H4 (cell line): Measurements from ENCODE around the gene RSPH6A. TPM values are rescaled to one million over a fixed set of nuclear protein-coding genes. Genes with fewer than 3 reads are reported as not detected.

ENCODE experiments used
- DNase-seq: peaks from one replicate; pipeline ENCODE4 v3.0.0-alpha.2; 2015; ENCODE audit warnings: low spot score
- total RNA-seq: library from RNA; depleted of rRNA; stranded (reverse); fragments of >200 nt; shearing (Covaris generic); gene quantifications from 2 replicates; pipeline ENCODE4 v1.2.3, GENCODE V29; 2014; rRNA removed

Gene RSPH6A
- not detected in 2 replicates for total RNA-seq

DNA sequence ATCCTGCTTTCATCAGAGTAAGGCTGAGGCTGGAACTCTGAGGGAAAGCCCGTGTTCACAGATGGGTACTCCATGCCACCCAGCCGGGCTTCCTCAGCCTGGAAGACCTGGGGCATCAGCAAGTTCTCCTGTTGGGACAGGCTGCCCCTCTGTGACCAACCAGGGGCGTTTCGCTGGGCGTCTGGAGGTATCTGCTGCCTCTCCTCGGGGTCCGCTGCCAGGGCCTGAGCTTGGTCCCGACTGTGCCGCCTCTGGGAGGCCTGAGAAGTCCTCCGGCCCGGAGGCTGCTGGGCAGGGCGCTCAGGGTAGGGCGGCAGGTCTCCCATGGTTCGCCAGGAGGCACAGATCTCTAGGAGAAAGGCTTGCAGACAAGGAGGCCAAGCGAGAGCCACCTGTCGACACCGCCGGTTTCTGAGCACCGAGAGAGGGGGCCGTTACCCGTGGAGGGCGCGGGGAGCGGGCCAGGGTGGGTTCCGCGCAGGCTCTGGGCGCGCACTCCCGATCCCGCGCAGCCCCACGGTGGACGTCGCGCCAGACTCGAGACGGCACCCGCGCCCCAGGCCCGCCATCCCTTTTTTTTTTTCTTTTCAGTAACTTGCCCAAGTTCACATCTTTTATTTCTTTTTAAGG is at the start of gene RSPH6A:
RSPH6A (minus strand) TSS at position 458 of the 630 bp plus-strand sequence; CDS start at position 326, 132 bp downstream.
- DNase-seq, result no peak

DNA sequence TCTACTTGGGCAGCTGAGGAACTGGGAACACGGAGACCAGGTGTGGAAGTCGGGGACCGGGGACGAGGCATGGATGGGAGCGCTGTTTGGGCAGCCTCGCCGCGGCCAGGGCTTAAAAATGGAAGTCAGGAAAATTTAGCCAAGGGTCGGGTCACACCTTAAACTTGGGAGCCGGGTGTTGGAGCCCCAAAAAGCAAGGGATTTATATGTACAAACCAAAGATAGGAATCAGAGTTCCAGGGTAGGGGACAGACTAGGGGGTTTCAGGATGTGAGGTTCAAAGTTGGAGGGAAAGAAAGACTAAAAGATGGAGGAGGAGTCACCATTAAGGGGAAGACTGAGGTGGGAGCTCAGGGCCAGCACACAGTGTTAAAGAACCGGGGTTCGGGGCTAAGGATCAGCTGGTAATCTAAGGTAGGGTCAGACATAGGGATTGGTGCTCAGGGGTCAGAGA is 49.5 kb upstream of the RSPH6A start:
- no peak for DNase-seq

DNA sequence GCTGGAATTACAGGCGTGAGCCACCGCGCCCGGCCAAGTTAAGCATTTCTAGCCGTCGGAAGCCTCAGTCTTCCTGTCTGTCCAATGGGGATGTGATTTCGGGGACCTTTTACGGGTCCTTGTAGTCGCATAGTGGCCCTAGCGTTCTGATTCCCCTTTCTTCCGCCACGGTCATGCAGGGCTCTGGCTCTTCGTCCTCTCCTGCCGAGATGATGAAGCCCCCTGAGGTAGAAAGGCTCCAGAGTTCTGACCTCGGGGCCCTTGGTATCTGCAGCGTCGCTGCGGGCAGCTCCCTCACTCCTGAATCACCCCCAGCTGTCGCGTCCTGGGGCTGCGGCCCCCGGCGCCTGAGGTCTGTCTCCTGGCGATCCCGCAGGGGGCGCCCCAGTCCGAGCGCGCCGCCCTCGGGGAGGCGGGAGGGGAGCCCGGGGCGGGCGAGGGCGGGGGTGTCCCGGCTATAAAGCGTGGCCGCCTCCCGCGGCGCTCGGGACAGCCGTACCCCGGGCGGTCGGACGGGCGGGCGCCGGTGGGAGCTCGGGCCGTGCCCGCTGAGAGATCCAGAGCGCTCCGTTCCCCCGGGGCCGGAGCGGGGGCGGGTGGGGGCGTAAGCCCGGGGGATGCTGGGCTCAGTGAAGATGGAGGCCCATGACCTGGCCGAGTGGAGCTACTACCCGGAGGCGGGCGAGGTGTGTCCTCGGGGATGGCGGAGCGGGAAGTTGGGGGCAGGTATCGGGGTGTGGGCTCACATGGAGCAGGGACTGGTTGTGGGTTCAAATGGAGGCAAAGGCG is 48.9 kb upstream of the RSPH6A start, which contains the start of gene FOXA3:
FOXA3 (plus strand) TSS at position 487 of the 789 bp plus-strand sequence; CDS start at position 618, 131 bp downstream.
- no peak for DNase-seq

DNA sequence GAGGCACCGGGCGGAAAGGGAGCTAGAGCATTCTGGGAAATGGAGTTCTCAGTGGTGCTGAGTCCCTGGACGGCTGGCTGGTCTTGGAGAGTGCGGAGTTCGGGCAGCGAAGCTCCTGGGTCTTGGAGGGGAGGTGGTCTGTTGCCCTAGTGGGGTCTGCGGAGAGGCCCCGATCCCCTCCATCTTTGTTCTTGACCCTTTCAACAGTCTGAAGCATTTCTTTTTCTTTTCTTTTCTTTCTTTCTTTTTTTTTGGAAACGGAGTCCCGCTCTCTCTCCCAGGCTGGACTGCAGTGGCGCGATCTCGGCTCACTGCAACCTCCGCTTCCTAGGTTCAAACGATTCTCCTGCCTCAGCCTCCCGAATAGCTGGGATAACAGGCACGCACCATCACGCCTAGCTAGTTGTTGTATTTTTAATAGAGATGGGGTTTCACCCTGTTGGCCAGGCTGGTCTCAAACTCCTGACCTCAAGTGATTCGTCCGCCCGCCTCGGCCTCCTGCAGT is 48.3 kb upstream of the RSPH6A start:
- DNase-seq, result no peak

DNA sequence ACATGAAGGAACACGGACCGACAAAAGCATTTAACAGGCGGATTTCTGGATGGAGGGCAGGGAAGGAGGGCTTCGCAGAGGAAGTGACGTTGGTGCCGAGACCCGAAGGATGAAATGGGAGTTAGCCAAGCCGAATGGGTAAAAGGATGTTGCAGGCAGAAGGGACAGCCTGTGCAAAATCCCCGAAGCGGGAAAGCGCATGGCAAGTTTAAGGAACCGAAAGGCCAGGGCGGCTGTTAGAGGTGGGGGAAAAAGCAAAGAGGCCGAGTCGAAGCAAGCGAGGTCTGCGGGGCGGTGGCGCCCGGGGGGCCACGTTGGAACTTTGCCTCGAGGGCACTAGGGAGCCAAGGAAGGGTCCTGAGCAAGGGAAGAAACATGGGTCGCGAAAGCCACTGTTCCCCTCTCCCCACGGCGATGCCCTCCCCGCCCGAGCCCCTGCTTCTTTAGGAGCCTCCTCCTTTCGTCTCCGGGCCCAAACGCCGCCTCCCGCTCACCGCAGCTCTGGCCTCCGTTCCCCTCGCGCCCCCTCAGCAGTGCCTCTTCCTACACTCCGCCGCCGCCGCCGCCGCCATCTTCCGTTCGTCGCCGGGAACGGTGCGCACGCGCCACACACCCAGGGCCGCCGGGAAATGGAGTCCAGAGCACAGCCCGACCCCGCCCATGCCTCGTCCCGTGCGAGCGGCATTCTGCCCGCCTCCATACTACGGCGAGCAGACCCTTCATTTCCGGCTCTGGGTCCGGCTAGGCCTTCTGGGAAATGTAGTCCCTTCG is 47.6 kb upstream of the RSPH6A start, which contains the start of gene SYMPK:
SYMPK (minus strand) TSS at position 584 of the 771 bp plus-strand sequence. CDS start 8,652 bp downstream, outside the sequence.
- DNase-seq, result peak; percentile 96

DNA sequence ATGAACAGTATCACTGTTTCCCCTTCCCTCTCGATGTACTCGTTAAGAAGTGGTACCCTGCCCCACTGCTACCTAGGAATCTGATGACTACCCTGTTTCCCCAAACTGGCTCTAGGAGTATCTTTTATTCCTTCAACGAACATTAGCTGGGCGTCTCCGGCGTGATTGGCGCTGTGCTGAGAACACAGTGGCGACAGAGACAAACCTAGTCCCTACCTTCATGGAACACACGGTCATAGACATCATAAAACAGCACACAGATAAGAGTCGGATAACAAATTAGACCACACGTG is 47.1 kb upstream of the RSPH6A start:
- DNase-seq, result no peak

DNA sequence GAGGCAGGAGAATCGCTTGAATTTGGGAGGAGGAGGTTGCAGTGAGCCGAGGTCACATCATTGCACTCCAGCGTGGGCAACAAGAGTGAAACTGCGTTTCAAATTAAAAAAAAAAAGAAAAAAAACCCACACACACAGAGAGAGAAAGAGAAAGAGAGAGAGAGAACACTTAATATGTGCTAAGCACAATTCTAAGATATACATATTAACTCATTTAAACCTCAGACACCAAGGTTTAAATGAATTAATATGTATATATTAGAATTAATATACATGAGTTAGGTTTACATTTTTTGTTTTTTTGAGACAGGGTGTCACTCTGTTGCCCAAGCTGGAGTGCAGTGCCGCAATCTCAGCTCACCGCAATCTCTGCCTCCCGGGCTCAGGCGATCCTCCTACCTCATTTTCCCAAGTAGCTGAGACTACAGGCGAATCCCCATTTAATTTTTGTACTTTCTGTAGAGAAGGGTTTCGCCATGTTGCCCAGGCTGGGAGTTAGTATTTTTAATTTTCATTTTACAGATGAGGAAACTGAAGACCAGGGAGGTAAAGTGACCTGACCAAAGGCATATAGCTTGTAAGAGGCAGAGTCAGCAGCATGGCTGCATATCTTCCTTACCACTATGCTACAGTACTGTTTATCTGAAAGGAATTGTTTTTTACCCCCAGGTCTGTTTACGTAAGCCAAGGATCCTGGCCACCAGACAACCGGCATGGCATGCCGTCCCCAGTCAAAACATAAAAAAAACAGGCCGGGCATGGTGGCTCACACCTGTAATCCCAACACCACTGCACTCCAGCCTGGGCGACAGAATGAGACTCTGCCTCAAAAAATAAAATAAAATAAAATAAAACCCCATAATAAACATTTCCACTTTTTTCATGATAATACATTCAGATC is 45.5 kb upstream of the RSPH6A start:
- DNase-seq, result no peak

DNA sequence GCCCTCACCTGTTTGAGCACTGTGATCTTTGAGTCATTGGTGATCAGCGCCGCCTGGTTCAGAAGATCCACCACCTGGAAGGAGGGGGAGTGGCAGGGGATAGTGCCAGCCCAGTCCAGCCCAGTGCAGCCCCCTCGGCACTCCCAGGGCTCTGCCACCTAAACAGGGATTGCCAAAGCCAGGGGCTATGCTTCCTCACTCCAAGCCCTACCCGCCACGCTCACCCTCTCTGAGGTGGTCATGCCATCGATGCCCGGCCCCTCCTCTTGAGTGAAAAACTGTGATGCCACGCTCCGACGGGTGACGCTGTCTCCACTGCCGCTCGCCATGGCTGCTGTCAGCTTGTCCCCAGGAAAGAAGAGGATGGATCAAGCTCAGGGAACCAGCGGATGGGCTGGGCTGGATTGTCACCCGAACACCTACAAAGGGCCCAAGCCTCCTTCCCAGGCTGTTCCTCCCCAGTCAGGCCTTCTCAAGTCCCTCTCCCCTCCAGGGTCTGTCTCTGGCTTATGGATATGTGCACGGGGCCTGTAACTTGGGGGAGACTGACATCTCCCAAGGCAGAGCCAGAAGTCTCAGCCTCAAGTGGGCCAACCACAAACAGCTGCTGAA is 39.2 kb upstream of the RSPH6A start:
- no peak for DNase-seq

DNA sequence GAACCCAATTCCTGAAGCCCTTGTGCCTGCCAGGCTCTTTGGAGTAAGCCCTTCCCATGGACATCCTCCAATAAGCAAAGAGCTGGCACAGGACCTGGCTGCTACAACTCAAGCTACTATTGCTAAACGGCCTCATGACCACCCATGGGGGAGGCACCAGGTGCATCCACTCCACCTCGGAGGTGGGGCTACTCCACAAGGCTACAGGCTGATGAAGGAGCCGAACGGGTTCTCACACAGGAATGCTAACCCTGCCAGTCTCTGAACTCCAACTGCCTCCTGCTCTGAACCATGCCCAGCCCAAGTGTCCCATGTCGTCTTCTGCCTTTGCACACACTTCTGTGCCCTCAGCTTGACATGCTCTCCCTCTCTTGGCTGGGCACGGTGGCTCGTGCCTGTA is 37.9 kb upstream of the RSPH6A start:
- DNase-seq, result no peak

DNA sequence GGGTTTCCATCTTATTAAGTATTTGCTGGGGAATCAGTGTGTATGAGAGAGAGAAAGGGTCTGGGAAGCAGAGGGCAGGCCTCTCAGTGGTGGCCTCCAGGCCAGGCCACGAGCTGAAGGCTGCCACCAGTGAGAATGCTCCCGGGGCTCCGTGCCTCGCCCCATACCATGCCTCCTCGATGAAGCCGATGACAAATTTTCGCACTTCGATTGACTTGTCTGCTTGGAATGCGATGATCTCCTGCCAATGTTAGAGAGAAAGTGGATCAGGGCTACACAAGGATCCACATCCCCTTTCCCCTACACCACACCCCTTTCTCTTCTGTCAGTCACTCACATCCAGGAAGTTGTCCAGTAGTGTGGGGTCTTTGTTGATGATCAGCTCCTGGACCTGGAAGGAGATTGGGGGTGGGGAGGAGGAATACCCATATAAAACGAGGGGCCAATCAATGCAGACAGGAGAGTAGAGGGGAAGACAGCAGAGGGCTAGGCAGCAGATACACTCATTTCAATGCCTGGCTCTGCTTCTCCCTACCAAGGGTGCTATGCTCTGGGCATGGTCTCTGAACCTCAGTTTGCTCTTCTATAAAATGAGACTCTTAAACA is 37.1 kb upstream of the RSPH6A start:
- no peak for DNase-seq

DNA sequence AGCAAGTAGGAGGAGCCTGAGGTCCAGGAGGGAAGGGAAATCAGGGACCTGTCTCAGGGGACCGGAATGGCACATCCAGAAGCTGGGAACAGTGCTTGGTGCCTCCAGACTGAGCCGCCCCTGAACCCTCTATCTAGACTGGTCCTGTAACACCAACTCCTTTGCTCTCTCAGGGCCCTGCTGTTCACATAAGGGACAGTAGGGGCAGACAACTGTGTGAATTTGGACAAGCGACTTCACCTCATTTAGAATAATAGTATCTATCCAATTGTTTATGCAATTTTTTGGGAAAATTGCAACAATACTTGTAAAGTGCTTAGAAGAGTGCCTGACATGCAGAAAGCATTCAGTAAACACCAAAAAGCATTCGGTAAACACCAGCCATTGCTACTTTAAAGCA is 33.8 kb upstream of the RSPH6A start:
- DNase-seq, result no peak

DNA sequence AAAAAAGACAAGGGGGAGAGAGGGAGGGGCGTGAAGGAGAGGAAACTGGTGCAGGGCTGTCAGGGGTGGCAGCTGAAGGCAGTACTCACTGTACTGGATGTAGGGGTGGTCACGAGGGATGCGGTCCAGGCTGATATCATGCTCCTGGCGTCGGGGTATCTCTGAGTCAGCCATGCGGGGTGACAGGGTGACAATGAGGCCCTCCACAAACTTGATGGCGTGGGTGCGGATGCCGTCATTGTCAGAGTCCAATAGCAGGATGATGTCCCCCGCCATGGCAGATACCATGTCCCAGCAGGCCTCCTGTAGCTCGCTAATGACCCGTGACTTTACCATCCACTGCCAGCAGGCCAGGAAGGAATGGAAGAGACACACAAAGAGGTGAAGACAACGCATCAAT is 32.6 kb upstream of the RSPH6A start:
- no peak for DNase-seq

DNA sequence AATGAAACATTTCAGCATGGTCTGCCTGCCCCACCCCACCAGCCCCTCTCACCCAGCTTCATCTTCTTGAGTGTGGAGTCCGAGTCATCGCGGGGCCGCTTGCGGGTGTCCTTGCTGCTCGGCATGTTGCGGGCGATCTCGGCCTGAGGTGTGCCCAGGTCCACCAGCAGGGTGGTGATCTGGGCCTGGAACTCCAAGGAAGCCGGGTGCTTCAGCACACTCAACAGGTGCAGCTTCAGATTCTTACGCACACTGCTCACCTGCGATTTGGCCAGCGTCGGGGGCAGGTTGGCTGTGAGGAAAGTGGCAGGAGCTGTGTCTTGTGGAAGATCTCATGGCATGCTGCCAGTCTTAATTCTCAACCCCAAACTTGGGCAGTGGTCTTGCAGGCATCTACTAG is 27.1 kb upstream of the RSPH6A start:
- DNase-seq, result no peak

DNA sequence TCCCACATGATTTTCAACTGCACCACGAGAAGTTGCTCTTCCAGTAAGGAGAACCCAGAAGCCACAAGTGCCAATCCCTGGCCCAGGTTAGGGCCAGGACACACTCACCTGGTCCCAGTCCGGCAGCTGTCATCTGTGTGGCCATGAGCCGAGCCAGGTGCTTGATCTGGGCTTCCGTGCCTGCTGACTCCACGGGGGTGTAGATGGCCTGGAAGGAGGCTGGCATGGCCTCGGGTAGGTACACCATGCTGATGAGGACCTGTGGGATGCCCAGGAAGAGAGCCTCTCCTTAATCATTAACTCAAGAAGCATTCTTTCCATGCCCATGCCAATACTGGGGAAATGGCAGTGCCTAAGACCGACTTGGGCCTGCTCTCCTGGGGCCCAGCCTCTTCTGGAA is 19.9 kb upstream of the RSPH6A start:
- no peak for DNase-seq

DNA sequence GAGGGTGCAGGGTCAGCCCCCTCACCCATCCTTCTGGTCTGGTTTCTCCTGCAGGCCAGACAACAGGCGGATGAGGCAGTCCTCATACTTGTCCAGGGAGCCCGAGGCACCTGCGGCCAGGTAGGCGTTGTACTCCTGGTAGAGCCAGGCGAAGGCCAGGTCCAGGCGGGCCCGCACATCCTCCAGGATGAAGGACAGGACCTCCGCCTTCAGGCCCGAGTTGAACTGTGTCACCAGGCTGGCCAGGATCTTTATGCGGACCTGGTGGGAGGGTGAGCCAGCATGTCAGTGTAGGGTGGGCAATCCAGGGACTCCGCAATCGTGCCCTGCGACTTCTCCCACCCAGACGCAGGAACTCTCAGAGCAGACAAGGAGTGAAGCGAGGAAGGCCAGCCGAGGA is 13.8 kb upstream of the RSPH6A start:
- DNase-seq, result no peak

DNA sequence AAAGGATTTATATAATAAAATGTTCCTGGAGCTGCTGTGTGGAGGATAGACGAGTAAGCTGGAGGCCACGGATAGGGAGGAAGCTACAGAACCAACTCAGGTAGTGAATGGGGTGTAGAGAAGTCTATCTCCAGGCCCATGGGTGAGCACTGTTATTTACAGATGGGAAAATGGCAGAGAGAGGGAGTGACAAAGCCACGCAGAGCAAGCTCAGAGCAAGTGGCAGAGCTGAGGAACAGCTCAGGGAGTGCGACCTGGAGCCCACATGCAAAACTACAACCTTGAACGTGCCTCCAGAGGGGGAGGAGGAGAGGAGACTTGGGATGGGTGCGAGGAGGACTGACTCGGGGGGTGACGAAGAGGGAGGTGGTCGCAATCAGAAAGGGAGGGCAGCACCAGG is 13.4 kb upstream of the RSPH6A start:
- DNase-seq, result no peak

DNA sequence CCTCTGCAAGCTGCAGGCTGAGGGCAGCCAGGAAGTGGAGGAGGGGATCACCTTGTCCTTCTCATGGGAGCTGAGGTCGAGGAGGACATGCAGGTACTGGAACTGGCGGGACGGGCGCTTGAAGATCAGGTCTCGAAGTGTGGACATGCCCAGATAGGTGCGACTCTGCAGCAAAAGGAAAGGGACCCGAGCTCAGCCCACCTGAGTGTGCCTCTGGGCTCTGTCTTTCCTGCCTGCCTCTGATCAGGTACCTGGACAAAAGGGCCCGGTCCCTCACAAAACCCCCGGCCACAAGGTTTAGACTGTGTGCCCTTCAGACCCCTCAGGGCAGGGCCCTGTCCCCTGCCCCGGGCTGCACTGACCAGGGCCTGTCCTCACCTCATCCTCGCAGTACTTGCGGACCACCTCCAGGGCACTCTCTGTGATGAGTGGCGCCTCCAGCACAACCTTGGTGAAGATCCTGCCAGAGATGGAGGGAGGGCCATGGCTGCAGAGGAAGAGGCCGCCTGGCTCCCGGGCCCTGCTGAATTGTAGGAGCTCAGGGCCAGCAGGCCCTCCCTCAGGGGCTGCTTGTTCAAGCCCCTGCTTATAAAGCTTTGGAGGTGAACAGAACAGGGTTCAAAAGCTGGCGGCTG is 12.5 kb upstream of the RSPH6A start:
- DNase-seq, result no peak

DNA sequence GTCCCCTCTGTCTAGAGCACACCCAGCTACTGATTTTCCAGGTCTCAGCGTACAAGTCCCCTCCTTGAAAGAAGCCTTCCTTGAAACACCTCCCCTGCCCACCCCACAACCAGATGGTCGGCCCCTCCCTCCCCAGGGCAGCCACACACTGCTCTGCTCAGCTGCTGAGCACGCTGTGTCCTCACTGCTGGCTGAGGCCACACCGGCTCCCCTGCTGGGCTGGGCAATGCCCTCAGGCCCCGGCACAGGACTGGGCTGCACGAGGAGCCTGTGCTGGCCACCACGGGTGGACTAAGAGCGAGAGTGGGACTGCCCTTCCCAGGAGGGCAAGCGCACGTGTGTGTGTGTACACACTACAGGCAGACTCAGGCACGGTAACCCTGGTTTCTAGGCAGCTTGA is 11.8 kb upstream of the RSPH6A start:
- no peak for DNase-seq

DNA sequence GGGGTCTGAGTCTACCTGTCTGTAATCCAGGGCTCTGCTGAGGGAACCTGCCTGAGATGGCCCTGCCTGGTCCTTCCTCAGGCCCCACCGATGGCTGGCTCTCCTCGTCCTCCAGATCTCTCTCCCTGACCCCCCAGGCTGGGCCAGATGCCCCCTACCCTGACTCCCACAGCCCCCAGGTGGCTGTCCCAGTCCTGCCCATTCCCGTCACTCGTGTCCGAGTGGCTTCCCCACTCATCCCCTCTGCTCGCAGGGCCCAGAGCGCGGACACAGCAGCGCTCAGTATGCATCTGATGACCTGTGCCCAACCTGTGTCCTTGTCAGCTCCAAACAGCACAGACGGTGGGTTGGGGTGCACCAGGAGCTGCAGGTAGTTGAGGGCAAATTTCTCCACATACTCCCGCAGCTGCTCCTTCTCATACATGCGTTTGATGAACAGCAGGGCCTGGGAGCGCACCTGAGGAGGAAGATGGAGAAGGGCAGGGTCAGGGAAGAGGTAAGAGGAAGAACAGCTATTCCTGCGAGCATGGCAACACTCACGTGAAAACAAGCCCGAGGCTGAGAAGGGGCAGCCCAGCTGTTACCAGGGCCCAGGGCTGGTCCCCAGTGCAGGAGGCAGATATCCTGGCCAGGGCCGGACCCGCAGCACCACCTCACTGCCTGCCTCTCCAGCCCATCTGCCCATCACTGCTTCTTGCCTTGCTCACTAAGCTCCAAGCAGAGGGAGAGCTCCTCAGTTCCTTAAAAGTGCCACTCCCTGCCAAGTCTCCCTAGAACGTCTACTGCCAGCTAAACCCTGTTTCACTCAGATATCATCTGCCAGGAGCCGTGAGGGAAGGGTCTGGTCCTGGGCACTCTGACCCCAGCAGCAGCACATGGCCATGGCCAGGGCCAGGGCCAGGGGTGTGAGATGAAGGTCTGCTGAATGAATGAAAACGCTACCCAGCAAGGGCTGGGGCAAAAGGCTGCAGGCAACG is 11.1 kb upstream of the RSPH6A start:
- no peak for DNase-seq
